HG03108 (cell line): Measurements from ENCODE around the gene POLR1C.
"Not testable (repeated sequence)": the region's sequence is repeated elsewhere in the genome, so short reads cannot be mapped to it uniquely, and the experiment has no call there.

ENCODE experiments used
- ATAC-seq: cut with Tn5 transposase; IDR thresholded peaks from one replicate; pipeline ENCODE4 v1.9.1; 2021; ENCODE audit warnings: moderate library complexity; ENCODE audit not compliant: unreplicated experiment

The POLR1C gene

GRCh38 chr6:43516697-43517504, at the start of gene POLR1C, which contains the start of gene YIPF3:
Gene POLR1C, plus strand, starts transcription at chr6:43517089. Its CDS starts 21 bp downstream, at chr6:43517110.
Gene YIPF3, minus strand, starts transcription at chr6:43516926. Its CDS starts 119 bp downstream, at chr6:43516807.
- peak; percentile 87 for ATAC-seq

GRCh38 chr6:43467265-43467664, 49.6 kb upstream of the POLR1C start:
- ATAC-seq, result not testable (repeated sequence)

- no peak for ATAC-seq
These were observed 49.1 kb upstream of the POLR1C start for GRCh38 chr6:43467752-43468151.

GRCh38 chr6:43468240-43468639, 48.6 kb upstream of the POLR1C start:
- ATAC-seq, result no peak

GRCh38 chr6:43468748-43469681, 47.9 kb upstream of the POLR1C start:
- no peak for ATAC-seq

GRCh38 chr6:43469947-43470346, 46.9 kb upstream of the POLR1C start:
- ATAC-seq, result no peak

GRCh38 chr6:43471399-43471798, 45.5 kb upstream of the POLR1C start:
- ATAC-seq, result no peak

- no peak for ATAC-seq
These were observed 44.4 kb upstream of the POLR1C start for GRCh38 chr6:43472515-43472914.

- ATAC-seq, result no peak
These were observed 41.4 kb upstream of the POLR1C start for GRCh38 chr6:43475516-43475915.

- no peak for ATAC-seq
These were observed 40.1 kb upstream of the POLR1C start for GRCh38 chr6:43476746-43477145.

GRCh38 chr6:43477235-43478007, 39.5 kb upstream of the POLR1C start, which contains the start of gene TJAP1:
Gene TJAP1, plus strand, starts transcription at chr6:43477570. Its CDS starts 21,432 bp downstream, at chr6:43499002.
- peak; percentile 97 for ATAC-seq

GRCh38 chr6:43478008-43478372, 38.9 kb upstream of the POLR1C start:
- no peak for ATAC-seq

- no peak for ATAC-seq
These were observed 35.8 kb upstream of the POLR1C start for GRCh38 chr6:43481075-43481474.

- no peak for ATAC-seq
These were observed 35.2 kb upstream of the POLR1C start for GRCh38 chr6:43481591-43482236.

GRCh38 chr6:43488667-43489276, 28.1 kb upstream of the POLR1C start:
- ATAC-seq, result no peak

GRCh38 chr6:43489277-43490072, 27.4 kb upstream of the POLR1C start:
- no peak for ATAC-seq

GRCh38 chr6:43490523-43490939, 26.4 kb upstream of the POLR1C start:
- no peak for ATAC-seq

GRCh38 chr6:43491750-43492661, 24.9 kb upstream of the POLR1C start:
- ATAC-seq, result no peak
